ENCODE measurements around the gene SETD1B.
"Not testable (repeated sequence)": the region's sequence is repeated elsewhere in the genome, so short reads cannot be mapped to it uniquely, and the experiment has no call there.

The SETD1B gene

DNA sequence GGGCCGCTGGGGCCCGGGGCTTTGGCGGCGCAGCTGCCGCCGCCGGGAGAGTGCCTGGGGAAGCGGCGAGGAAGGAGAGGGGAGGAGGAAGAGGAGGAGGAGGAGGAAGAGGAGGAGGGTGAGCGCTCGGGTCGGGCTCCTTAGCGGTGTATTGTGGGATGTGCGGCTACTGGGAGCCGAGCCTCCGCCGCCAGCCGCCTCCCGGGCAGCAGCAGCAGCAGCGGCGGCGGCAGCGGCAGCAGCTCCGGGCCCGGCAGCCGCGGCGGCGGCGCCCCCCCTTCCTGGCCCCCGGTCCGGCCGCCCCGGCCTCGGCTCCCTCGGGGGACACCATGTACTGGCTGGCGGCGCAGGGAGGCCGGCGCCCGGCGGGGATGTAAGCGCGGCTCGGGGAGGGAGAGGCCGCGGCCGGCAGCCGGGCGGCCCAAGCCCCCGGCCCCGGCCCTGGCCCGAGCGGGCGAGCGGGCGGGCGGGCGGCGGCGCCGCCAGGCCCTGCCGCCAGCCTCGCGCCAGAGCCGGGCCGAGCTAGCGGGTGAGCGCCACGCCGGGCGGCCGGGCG is at the start of gene SETD1B:
SETD1B (plus strand) TSS at position 149 of the 556 bp plus-strand sequence. CDS start 729 bp downstream, outside the sequence.
- peak within 1 kb of the TSS; percentile 69 for H3K4me3 ChIP-seq (ENCODE audit: low read depth, low read length)
- DNase-seq (ENCODE audit: low read depth, low spot score): peak; percentile 58
- in situ Hi-C loops (cut with HindIII; ENCODE audit: low sequenced_read_pairs): no loop called here
- TF ChIP-seq, protein P1, sequence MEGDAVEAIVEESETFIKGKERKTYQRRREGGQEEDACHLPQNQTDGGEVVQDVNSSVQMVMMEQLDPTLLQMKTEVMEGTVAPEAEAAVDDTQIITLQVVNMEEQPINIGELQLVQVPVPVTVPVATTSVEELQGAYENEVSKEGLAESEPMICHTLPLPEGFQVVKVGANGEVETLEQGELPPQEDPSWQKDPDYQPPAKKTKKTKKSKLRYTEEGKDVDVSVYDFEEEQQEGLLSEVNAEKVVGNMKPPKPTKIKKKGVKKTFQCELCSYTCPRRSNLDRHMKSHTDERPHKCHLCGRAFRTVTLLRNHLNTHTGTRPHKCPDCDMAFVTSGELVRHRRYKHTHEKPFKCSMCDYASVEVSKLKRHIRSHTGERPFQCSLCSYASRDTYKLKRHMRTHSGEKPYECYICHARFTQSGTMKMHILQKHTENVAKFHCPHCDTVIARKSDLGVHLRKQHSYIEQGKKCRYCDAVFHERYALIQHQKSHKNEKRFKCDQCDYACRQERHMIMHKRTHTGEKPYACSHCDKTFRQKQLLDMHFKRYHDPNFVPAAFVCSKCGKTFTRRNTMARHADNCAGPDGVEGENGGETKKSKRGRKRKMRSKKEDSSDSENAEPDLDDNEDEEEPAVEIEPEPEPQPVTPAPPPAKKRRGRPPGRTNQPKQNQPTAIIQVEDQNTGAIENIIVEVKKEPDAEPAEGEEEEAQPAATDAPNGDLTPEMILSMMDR (IDR thresholded peaks at IDR 0.05; ENCODE audit: low read depth, low read length): no peak

DNA sequence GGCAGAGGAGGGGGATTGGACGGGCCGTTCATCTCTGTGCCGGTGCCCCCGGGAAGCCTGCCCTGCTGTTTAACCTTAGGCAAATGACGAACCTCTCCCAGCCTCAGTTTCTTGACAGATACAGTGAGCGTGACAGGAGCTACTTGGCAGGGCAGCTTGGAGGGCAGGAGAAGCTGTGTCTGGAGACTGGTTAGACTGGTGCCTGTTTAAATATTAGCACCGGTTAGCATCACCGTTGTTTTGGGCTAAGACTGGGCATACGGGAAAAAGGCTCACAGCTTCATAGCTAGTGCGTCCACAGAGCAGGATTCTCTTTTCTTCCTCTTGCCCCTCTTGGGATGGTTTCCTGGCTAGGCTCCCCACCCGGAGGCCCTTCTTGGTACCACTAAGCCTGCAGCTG is 49.0 kb upstream of the SETD1B start:
- no peak overlapping the region for H3K4me3 ChIP-seq (ENCODE audit: low read depth, low read length)
- DNase-seq (ENCODE audit: low read depth, low spot score): no peak
- TF ChIP-seq, protein P1 (IDR thresholded peaks at IDR 0.05; ENCODE audit: low read depth, low read length): no peak
- in situ Hi-C loops (cut with HindIII; ENCODE audit: low sequenced_read_pairs): no loop called here

DNA sequence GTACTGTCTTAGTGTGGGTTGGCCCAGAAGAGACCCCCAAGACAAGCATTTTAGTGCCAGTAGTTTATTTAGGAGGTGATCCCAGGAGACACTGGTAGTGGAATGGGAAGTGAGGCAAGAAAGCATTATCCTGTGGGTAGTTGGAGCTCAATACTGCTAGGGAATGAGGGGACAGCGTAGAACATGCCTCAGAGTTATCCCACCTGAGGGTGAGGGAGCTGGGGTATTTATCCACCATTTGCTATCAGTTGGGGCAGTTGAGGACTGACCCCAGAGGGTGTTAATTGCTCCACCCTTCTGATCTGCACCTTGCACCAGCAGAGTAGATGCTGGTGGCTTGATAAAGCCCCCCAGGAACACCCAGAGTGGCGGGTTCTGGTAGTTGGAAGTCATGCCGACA is 48.2 kb upstream of the SETD1B start:
- H3K4me3 ChIP-seq (ENCODE audit: low read depth, low read length): no peak overlapping the region
- TF ChIP-seq, protein P1 (IDR thresholded peaks at IDR 0.05; ENCODE audit: low read depth, low read length): no peak
- DNase-seq (ENCODE audit: low read depth, low spot score): no peak
- in situ Hi-C loops (cut with HindIII; ENCODE audit: low sequenced_read_pairs): no loop called here

DNA sequence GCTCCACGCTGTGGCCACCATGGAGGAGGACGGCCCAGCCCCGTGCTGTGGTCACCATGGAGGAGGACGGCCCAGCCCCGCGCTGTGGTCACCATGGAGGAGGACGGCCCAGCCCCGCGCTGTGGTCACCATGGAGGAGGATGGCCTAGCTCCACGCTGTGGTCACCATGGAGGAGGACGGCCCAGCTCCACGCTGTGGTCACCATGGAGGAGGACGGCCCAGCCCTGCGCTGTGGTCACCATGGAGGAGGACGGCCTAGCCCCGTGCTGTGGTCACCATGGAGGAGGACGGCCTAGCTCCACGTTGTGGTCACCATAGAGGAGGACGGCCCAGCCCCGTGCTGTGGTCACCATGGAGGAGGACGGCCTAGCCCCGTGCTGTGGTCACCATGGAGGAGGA is 45.3 kb upstream of the SETD1B start:
- in situ Hi-C loops (cut with HindIII; ENCODE audit: low sequenced_read_pairs); DNase-seq (ENCODE audit: low read depth, low spot score): not testable (repeated sequence)

DNA sequence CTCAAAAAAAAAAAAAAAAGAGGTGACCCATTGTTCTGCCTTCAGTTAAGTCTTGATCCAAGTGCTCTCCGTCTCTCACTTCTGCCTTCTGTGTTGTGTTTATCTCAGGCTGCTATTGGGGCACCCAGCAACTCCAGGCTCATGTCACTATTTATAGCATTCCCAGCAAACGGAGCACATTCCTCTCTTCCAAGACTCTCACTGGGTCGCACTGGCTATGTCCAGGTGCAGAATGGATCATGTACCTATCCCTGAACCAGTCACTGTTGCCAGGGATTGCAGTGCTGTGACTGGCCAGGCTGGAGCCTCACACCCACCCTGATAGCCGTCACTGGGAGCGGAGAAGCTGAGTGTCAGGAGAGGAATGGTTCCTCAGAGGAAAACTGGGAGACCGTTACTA is 41.5 kb upstream of the SETD1B start:
- H3K4me3 ChIP-seq (ENCODE audit: low read depth, low read length): no peak overlapping the region
- in situ Hi-C loops (cut with HindIII; ENCODE audit: low sequenced_read_pairs): no loop called here
- TF ChIP-seq, protein P1 (IDR thresholded peaks at IDR 0.05; ENCODE audit: low read depth, low read length): no peak
- no peak for DNase-seq (ENCODE audit: low read depth, low spot score)

More for the DNA sequence above, 45.3 kb upstream of the SETD1B start:
- H3K4me3 ChIP-seq (ENCODE audit: low read depth, low read length): not testable (repeated sequence)

DNA sequence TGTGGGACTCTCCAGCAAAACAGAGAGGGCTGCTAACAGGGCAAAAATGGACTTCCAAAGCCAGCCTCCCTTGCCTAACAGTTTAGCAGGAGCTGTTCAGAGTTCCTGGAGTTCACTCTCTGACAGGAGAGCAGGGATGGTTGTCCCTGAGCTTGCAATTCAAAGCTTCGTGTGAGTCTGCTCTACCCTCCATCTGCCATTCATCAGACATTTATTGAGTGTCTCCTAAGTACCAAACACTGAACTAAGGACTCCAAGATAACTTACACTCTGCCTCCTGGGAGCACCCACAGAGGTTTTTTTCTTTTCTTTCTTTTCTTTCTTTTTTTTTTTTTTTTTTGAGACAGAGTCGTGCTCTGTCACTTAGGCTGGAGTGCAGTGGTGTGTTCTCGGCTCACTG is 39.0 kb upstream of the SETD1B start:
- TF ChIP-seq, protein P1 (IDR thresholded peaks at IDR 0.05; ENCODE audit: low read depth, low read length): no peak
- no peak overlapping the region for H3K4me3 ChIP-seq (ENCODE audit: low read depth, low read length)
- in situ Hi-C loops (cut with HindIII; ENCODE audit: low sequenced_read_pairs): no loop called here
- DNase-seq (ENCODE audit: low read depth, low spot score): no peak

DNA sequence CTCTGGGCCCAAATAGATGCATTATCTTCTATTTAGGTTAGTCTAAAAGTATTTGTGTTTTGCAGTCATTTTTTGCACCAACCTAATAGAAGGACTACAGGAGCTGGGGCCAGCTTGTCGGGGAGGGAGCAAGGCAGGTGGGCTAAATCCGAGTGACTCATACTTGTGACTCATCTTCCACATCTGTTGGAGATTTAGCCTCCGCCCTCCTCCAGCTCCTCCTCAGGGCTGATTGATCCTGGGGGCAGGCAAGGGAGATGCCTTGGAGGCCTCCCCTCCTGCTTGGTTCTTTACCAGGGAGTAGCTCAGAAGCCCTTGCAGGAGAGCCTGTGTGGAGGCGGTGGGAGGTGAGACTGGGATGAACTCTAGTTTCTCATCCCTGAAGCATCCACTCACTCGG is 38.2 kb upstream of the SETD1B start:
- in situ Hi-C loops (cut with HindIII; ENCODE audit: low sequenced_read_pairs): no loop called here
- TF ChIP-seq, protein P1 (IDR thresholded peaks at IDR 0.05; ENCODE audit: low read depth, low read length): no peak
- peak; percentile 92 for DNase-seq (ENCODE audit: low read depth, low spot score)
- H3K4me3 ChIP-seq (ENCODE audit: low read depth, low read length): no peak overlapping the region
